K562 (cell line): ENCODE measurements around the gene UBASH3B. TPM values are rescaled to one million over a fixed set of nuclear protein-coding genes. Genes with fewer than 3 reads are reported as not detected.

Experiments
- ATAC-seq: fragments of 200-7000 bp; cut with Tn5 transposase; 3 replicates; pipeline ENCODE4 v1.9.1; 2020; ENCODE audit warnings: moderate library complexity
- BruUV-seq: library from RNA; stranded (reverse); fragments of 400-500 nt; replicated peaks from 2 replicates; lab custom pipeline; 2021; lab: Mats Ljungman, UMichigan
- CTCF ChIA-PET: fragments of 300-600 bp; formaldehyde crosslinking; extraction: SDS; loops from one replicate; lab custom pipeline; 2021; ENCODE audit warnings: low intra/inter-chr PET ratio; lab: Yijun Ruan, JAX
- POLR2A ChIA-PET: fragments of 300-600, 350-650 bp; sonication (Branson Sonifier 250); formaldehyde crosslinking; extraction: SDS; loops from one replicate; lab custom pipeline; 2021; ENCODE audit warnings: antibody characterized with exemption, inconsistent platforms; lab: Yijun Ruan, JAX
- DNase-seq, 4 experiments: peaks; one replicate each; pipeline versions ENCODE4 v3.0.0 to v3.0.0-alpha.2; 2011 to 2018; ENCODE audit warnings: low spot score in 3 of 4, mixed read lengths in 3 of 4; ENCODE audit errors: extremely low read depth in 1 of 4
- FAIRE-seq: peaks from 2 replicates; lab custom pipeline; 2011; peaks lifted over from hg19 to GRCh38; lab: Jason Lieb, UNC
- H2AFZ ChIP-seq: 2 replicates; pipeline ENCODE4 v1.6.0; 2011; ENCODE audit warnings: low read depth, low read length, control low read depth, inconsistent platforms
- H3K27ac ChIP-seq: fragments of 200-600 bp; 3 replicates; pipeline ENCODE4 v1.8.0; 2011; ENCODE audit warnings: low read depth, mild to moderate bottlenecking, control low read depth, inconsistent platforms, low read length, moderate library complexity, mixed read lengths; ENCODE audit errors: extremely low read depth
- H3K27me3 ChIP-seq, 2 experiments: fragments of 300-600 bp in 1 of 2; 2 replicates in 1 of 2; 3 replicates in 1 of 2; pipeline versions ENCODE4 v1.6.0 to v1.8.0; 2011; ENCODE audit warnings: inconsistent platforms in 2 of 2, low read length in 2 of 2, mild to moderate bottlenecking in 1 of 2, mixed read lengths in 1 of 2, moderate library complexity in 1 of 2; ENCODE audit not compliant: control insufficient read depth in 2 of 2, insufficient read depth in 2 of 2
- H3K36me3 ChIP-seq: fragments of 300-600 bp; 3 replicates; pipeline ENCODE4 v1.8.0; 2011; ENCODE audit warnings: mild to moderate bottlenecking, low read length, inconsistent platforms; ENCODE audit not compliant: control insufficient read depth, insufficient read depth
- H3K4me1 ChIP-seq, 2 experiments: fragments of 200-600 bp in 1 of 2; replicated peaks in 1 of 2; 2 replicates in 1 of 2; 3 replicates in 1 of 2; pipeline versions ENCODE4 v1.5.1 to v1.8.0; 2011; ENCODE audit warnings: inconsistent platforms in 2 of 2, low read length in 2 of 2, mild to moderate bottlenecking in 1 of 2, mixed read lengths in 1 of 2, moderate library complexity in 1 of 2; ENCODE audit not compliant: control insufficient read depth in 2 of 2, insufficient read depth in 2 of 2
- H3K4me2 ChIP-seq: 2 replicates; pipeline ENCODE4 v1.6.1; 2011; ENCODE audit warnings: low read length, control low read depth, inconsistent platforms, mixed read lengths; ENCODE audit not compliant: insufficient read depth
- H3K4me3 ChIP-seq: fragments of 200-600 bp; sonication (generic), shearing (Covaris generic); 2 replicates; pipeline ENCODE4 v1.5.1; 2016; ENCODE audit warnings: control low read depth, inconsistent platforms
- H3K79me2 ChIP-seq: fragments of 200-600 bp; 3 replicates; pipeline ENCODE4 v1.8.0; 2011; ENCODE audit warnings: low read length, inconsistent platforms; ENCODE audit not compliant: control insufficient read depth, insufficient read depth
- H3K9ac ChIP-seq, 2 experiments: 2 replicates each; pipeline versions ENCODE4 v1.6.0 to v1.6.1; 2011; ENCODE audit warnings: low read depth in 2 of 2, low read length in 2 of 2, control low read depth in 1 of 2, inconsistent platforms in 1 of 2, mild to moderate bottlenecking in 1 of 2, mixed read lengths in 1 of 2; ENCODE audit not compliant: insufficient read depth in 1 of 2
- H3K9me1 ChIP-seq: one replicate; pipeline ENCODE4 v1.6.0; 2011; ENCODE audit warnings: inconsistent platforms, mild to moderate bottlenecking, low read length, moderate library complexity; ENCODE audit not compliant: control insufficient read depth, insufficient read depth
- H3K9me3 ChIP-seq: replicated peaks from 2 replicates; pipeline ENCODE4 v1.5.1; 2011; ENCODE audit warnings: low read depth, low read length, inconsistent platforms; ENCODE audit not compliant: control insufficient read depth, insufficient read depth
- H4K20me1 ChIP-seq: replicated peaks from 2 replicates; pipeline ENCODE4 v1.6.1; 2011; ENCODE audit warnings: low read length, inconsistent platforms, mixed read lengths; ENCODE audit not compliant: control insufficient read depth, insufficient read depth
- CBX1 ChIP-seq: sonication (generic); IDR thresholded peaks from 2 replicates; pipeline ENCODE4 v1.6.1; 2016; ENCODE audit warnings: antibody characterized with exemption, low read depth, mild to moderate bottlenecking
- DDX20 ChIP-seq: fragments of 450-650 bp; IDR thresholded peaks from 2 replicates; pipeline ENCODE4 v1.6.1; 2016; ENCODE audit warnings: missing genetic modification characterization, low read depth, mild to moderate bottlenecking, missing compliant biosample characterization, moderate library complexity
- FOXA3 ChIP-seq, 2 experiments: fragments of 450-650 bp in 1 of 2; sonication (generic) in 1 of 2; formaldehyde crosslinking; IDR thresholded peaks in 1 of 2; conservative IDR thresholded peaks in 1 of 2; 2 replicates each; pipeline versions ENCODE4 v1.4.0 to v1.8.0; 2020 to 2022; ENCODE audit warnings: mild to moderate bottlenecking in 2 of 2, missing genetic modification reagents in 1 of 2
- NR4A1 ChIP-seq, 2 experiments: fragments of 250-450 bp in 1 of 2; fragments of 450-650 bp in 1 of 2; sonication (Bioruptor Pico) in 1 of 2; IDR thresholded peaks; 2 replicates each; pipeline versions ENCODE4 v1.4.0 to v1.6.1; 2016 to 2020; ENCODE audit warnings: mild to moderate bottlenecking in 2 of 2, missing compliant biosample characterization in 1 of 2, missing genetic modification characterization in 1 of 2, moderate library complexity in 1 of 2
- PHB ChIP-seq: fragments of 250-450 bp; sonication (Bioruptor Pico); IDR thresholded peaks from 2 replicates; pipeline ENCODE4 v1.5.0; 2021
- POLR2A ChIP-seq: fragments of 450-650 bp; conservative IDR thresholded peaks from 2 replicates; pipeline ENCODE4 v1.6.1; 2016
- TAL1 ChIP-seq: fragments of 450-650 bp; IDR thresholded peaks from 2 replicates; pipeline ENCODE4 v1.6.1; 2016; ENCODE audit warnings: mild to moderate bottlenecking
- WGBS: fragments of 100-300 bp; shearing (Covaris generic); methylation state at CpG from one replicate; pipeline ENCODE4 v1.1.6; 2016; ENCODE audit warnings: low coverage, mixed read lengths; ENCODE audit not compliant: insufficient coverage; ENCODE audit errors: missing lambda C conversion rate; 5-methylcytosine and 5-hydroxymethylcytosine counted together
- in situ Hi-C: fragments of 300-500 bp; cut with MboI; formaldehyde crosslinking; loops from 4 replicates; pipeline ENCODE4 v1.15.0; 2018; ENCODE audit warnings: inconsistent platforms, mixed read lengths
- intact Hi-C: fragments of 100-400 bp; cut with micrococcal nuclease; formaldehyde crosslinking; loops from 2 replicates; pipeline ENCODE4 v1.14.2; 2022
- polyA plus RNA-seq, 8 experiments: library from polyadenylated mRNA; depleted of rRNA in 4 of 8; stranded (reverse) in 5 of 8; unstranded in 3 of 8; fragments of >200 nt; fragmentation: Nextera tagmentation in 2 of 8; fragmentation: Illumina TruSeq in 1 of 8; extraction: Ambion mirVana in 2 of 8; extraction: Trizol in 1 of 8; gene quantifications; 2 replicates each; pipeline versions ENCODE4 v1.2.1 to v1.2.3, GENCODE V29; 2011 to 2014; ENCODE audit warnings: inconsistent platforms in 1 of 8, missing spikeins in 1 of 8
- total RNA-seq, 7 experiments: library from RNA; depleted of rRNA in 6 of 7; stranded (reverse); fragments of >200 nt in 6 of 7; fragmentation: Illumina TruSeq in 2 of 7; extraction: Trizol in 2 of 7; gene quantifications; 2 replicates each; pipeline versions ENCODE4 v1.2.1 to v1.2.3, GENCODE V29; 2011 to 2021; ENCODE audit warnings: low replicate concordance in 1 of 7
- TF ChIP-seq, protein P1 (sequence below): sonication (generic); formaldehyde crosslinking; IDR thresholded peaks from 2 replicates; pipeline ENCODE4 v1.8.0; 2023; ENCODE audit warnings: missing genetic modification reagents, mild to moderate bottlenecking, borderline replicate concordance

The UBASH3B gene
- total and polyA plus RNA-seq, 9 of the 15 experiments (the other 6 are each of a cell fraction or from before 2014, with no cell fraction given), result 0.01 to 0.31 (median 0.08) TPM; not detected in 2

DNA sequence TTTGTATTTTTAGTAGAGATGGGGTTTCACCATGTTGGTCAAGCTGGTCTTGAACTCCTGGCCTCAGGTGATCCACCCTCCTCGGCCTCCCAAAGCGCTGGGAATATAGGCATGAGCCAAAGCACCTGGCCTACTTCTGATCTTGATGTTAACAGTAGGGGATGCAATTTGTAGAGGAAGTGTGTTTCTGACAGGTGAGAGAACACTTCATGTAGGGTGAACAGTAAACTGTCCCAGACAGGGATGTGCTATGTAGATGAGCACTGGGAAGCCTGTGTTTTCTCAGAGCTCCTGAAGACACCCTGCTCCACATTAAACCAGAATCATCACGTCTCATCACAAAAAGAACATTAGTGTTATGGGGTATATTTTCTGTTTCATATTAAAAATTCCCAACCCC lies 45.1 kb downstream of the UBASH3B start (continued):
- TF ChIP-seq, protein P1, sequence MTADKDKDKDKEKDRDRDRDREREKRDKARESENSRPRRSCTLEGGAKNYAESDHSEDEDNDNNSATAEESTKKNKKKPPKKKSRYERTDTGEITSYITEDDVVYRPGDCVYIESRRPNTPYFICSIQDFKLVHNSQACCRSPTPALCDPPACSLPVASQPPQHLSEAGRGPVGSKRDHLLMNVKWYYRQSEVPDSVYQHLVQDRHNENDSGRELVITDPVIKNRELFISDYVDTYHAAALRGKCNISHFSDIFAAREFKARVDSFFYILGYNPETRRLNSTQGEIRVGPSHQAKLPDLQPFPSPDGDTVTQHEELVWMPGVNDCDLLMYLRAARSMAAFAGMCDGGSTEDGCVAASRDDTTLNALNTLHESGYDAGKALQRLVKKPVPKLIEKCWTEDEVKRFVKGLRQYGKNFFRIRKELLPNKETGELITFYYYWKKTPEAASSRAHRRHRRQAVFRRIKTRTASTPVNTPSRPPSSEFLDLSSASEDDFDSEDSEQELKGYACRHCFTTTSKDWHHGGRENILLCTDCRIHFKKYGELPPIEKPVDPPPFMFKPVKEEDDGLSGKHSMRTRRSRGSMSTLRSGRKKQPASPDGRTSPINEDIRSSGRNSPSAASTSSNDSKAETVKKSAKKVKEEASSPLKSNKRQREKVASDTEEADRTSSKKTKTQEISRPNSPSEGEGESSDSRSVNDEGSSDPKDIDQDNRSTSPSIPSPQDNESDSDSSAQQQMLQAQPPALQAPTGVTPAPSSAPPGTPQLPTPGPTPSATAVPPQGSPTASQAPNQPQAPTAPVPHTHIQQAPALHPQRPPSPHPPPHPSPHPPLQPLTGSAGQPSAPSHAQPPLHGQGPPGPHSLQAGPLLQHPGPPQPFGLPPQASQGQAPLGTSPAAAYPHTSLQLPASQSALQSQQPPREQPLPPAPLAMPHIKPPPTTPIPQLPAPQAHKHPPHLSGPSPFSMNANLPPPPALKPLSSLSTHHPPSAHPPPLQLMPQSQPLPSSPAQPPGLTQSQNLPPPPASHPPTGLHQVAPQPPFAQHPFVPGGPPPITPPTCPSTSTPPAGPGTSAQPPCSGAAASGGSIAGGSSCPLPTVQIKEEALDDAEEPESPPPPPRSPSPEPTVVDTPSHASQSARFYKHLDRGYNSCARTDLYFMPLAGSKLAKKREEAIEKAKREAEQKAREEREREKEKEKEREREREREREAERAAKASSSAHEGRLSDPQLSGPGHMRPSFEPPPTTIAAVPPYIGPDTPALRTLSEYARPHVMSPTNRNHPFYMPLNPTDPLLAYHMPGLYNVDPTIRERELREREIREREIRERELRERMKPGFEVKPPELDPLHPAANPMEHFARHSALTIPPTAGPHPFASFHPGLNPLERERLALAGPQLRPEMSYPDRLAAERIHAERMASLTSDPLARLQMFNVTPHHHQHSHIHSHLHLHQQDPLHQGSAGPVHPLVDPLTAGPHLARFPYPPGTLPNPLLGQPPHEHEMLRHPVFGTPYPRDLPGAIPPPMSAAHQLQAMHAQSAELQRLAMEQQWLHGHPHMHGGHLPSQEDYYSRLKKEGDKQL (CRISPR knock-in tag), result no peak
- no peak for TF ChIP-seq PHB (CRISPR knock-in tag)

DNA sequence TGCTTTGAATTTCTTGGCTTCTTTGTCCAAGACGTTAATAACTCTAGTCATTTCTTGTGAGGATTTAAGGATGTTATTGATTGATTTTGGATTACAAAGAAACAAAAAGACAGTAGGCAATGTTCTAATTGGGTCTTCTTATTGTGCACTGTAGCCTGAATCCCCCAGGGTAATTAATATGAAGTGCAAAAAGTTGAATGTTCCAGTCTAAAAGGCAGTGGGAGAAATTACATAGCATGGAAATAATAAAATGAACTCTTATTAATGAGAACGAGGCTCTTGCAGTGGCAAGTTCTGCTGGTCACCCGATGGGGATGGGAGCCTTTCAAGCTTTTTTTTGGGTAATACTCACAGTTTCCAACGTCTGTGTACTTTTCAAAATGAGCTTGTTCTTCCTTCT lies 45.6 kb downstream of the UBASH3B start:
- DNase-seq (no peak), ATAC-seq (no peak), FAIRE-seq (no peak)
- in situ Hi-C loops, result no loop called here
- H3K9me1 ChIP-seq, result no peaks in the 10 kb centered on the region
- no peak for TF ChIP-seq CBX1
- TF ChIP-seq NR4A1 (CRISPR knock-in tag; IDR thresholded peaks at IDR 0.05), result no peak
- TF ChIP-seq NR4A1 (tag; IDR thresholded peaks at IDR 0.05), result no peak
- no peak for TF ChIP-seq FOXA3 (CRISPR knock-in tag; conservative IDR thresholded peaks at IDR 0.05 in 1 of 2, IDR thresholded peaks at IDR 0.05 in 1 of 2)
- TF ChIP-seq POLR2A, result no peak
- TF ChIP-seq DDX20 (tag), result no peak
- TF ChIP-seq TAL1, result no peak
- H3K9me3 ChIP-seq, result no peaks in the 10 kb centered on the region
- ChIA-PET POLR2A (no interaction called here), CTCF (no interaction called here)
- BruUV-seq, result no TSS peak
- no peaks in the 10 kb centered on the region for H4K20me1 ChIP-seq
- no peak overlapping the region for H2AFZ ChIP-seq
- no peaks in the 10 kb centered on the region for H3K79me2 ChIP-seq
- no peaks in the 10 kb centered on the region; a peak in 1 of 5 replicates for H3K4me1 ChIP-seq
- no peak overlapping the region for H3K9ac ChIP-seq
- 0% methylated on average over 4 of the region's 4 CpGs for WGBS
- intact Hi-C loops, result no loop called here
- peaks cover 0 to 34% of the 10 kb centered on the region in 2 experiments; a peak in 2 of 5 replicates for H3K27me3 ChIP-seq
- H3K4me2 ChIP-seq, result no peak overlapping the region
- no peaks in the 10 kb centered on the region for H3K36me3 ChIP-seq
- no peak overlapping the region for H3K27ac ChIP-seq
- H3K4me3 ChIP-seq, result no peak overlapping the region
